H9 (cell line): ENCODE measurements around the gene EDN1. TPM values are rescaled to one million over a fixed set of nuclear protein-coding genes. Genes with fewer than 3 reads are reported as not detected.
"Not testable (repeated sequence)": the region's sequence is repeated elsewhere in the genome, so short reads cannot be mapped to it uniquely, and the experiment has no call there.

Experiments
- DNase-seq: peaks from one replicate; pipeline ENCODE4 v3.0.0-alpha.2; 2017
- H2AFZ ChIP-seq: one replicate; pipeline ENCODE4 v1.6.1; 2013; ENCODE audit warnings: mild to moderate bottlenecking, low read length, control low read depth, moderate library complexity
- H2AK5ac ChIP-seq: 2 replicates; pipeline ENCODE4 v1.6.1; 2013; ENCODE audit warnings: low read length, control low read depth, mixed read lengths; ENCODE audit not compliant: insufficient read length
- H2BK120ac ChIP-seq: one replicate; pipeline ENCODE4 v1.6.1; 2013; ENCODE audit warnings: low read depth, mild to moderate bottlenecking, low read length, control low read depth, inconsistent platforms; ENCODE audit not compliant: poor library complexity, severe bottlenecking
- H2BK12ac ChIP-seq: 2 replicates; pipeline ENCODE4 v1.6.1; 2013; ENCODE audit warnings: low read length, control low read depth, mixed read lengths, low read depth; ENCODE audit not compliant: insufficient read length
- H2BK15ac ChIP-seq: 2 replicates; pipeline ENCODE4 v1.6.1; 2013; ENCODE audit warnings: low read depth, low read length, control low read depth
- H2BK20ac ChIP-seq: one replicate; pipeline ENCODE4 v1.6.1; 2013; ENCODE audit warnings: low read depth, mild to moderate bottlenecking, low read length, control low read depth, inconsistent platforms; ENCODE audit not compliant: poor library complexity, severe bottlenecking
- H2BK5ac ChIP-seq: 2 replicates; pipeline ENCODE4 v1.6.1; 2013; ENCODE audit warnings: low read length, control low read depth, mixed read lengths; ENCODE audit not compliant: insufficient read length
- H3K14ac ChIP-seq: 2 replicates; pipeline ENCODE4 v1.6.1; 2013; ENCODE audit warnings: low read length, control low read depth; ENCODE audit not compliant: insufficient read depth
- H3K18ac ChIP-seq: 2 replicates; pipeline ENCODE4 v1.6.1; 2013; ENCODE audit warnings: low read depth, mild to moderate bottlenecking, mixed read lengths, low read length, control low read depth; ENCODE audit not compliant: insufficient read length
- H3K23ac ChIP-seq: 2 replicates; pipeline ENCODE4 v1.6.1; 2013; ENCODE audit warnings: low read length, control low read depth, mixed read lengths, low read depth; ENCODE audit not compliant: insufficient read length
- H3K23me2 ChIP-seq: 2 replicates; pipeline ENCODE4 v1.6.1; 2013; ENCODE audit warnings: low read depth, mild to moderate bottlenecking, mixed read lengths, low read length, control low read depth; ENCODE audit not compliant: insufficient read length, poor library complexity, severe bottlenecking
- H3K27ac ChIP-seq: 2 replicates; pipeline ENCODE4 v1.5.1; 2013; ENCODE audit warnings: low read length, control low read depth, mixed read lengths, low read depth; ENCODE audit not compliant: insufficient read length
- H3K27me3 ChIP-seq: 2 replicates; pipeline ENCODE4 v1.6.1; 2013; ENCODE audit warnings: low read length, control low read depth, inconsistent platforms; ENCODE audit not compliant: insufficient read depth
- H3K4ac ChIP-seq: 2 replicates; pipeline ENCODE4 v1.6.1; 2013; ENCODE audit warnings: low read depth, mild to moderate bottlenecking, control low read depth, inconsistent platforms, low read length, moderate library complexity
- H3K4me1 ChIP-seq: 2 replicates; pipeline ENCODE4 v1.6.1; 2013; ENCODE audit warnings: low read length, control low read depth, inconsistent platforms; ENCODE audit not compliant: insufficient read depth
- H3K4me2 ChIP-seq: 2 replicates; pipeline ENCODE4 v1.6.1; 2013; ENCODE audit warnings: low read length, control low read depth, mixed read lengths; ENCODE audit not compliant: insufficient read length, insufficient read depth
- H3K56ac ChIP-seq: 2 replicates; pipeline ENCODE4 v1.6.1; 2013; ENCODE audit warnings: low read depth, mild to moderate bottlenecking, mixed read lengths, low read length, control low read depth; ENCODE audit not compliant: insufficient read length
- H3K79me1 ChIP-seq: 2 replicates; pipeline ENCODE4 v1.6.1; 2013; ENCODE audit warnings: low read depth, mild to moderate bottlenecking, moderate library complexity, low read length, control low read depth, inconsistent platforms; ENCODE audit not compliant: insufficient read depth, poor library complexity, severe bottlenecking
- H3K79me2 ChIP-seq: 2 replicates; pipeline ENCODE4 v1.6.1; 2013; ENCODE audit warnings: low read length, control low read depth, inconsistent platforms; ENCODE audit not compliant: insufficient read depth
- H3K9ac ChIP-seq: 2 replicates; pipeline ENCODE4 v1.6.1; 2013; ENCODE audit warnings: low read length, control low read depth, mixed read lengths; ENCODE audit not compliant: insufficient read length; ENCODE audit errors: extremely low read depth
- H3K9me3 ChIP-seq: one replicate; pipeline ENCODE4 v1.6.1; 2013; ENCODE audit warnings: low read depth, low read length, inconsistent platforms; ENCODE audit not compliant: control insufficient read depth
- H3T11ph ChIP-seq: one replicate; pipeline ENCODE4 v1.6.1; 2013; ENCODE audit warnings: mild to moderate bottlenecking, low read length, control low read depth, inconsistent platforms
- H4K20me1 ChIP-seq: one replicate; pipeline ENCODE4 v1.6.1; 2013; ENCODE audit not compliant: control insufficient read depth, insufficient read length, insufficient read depth
- H4K5ac ChIP-seq: 2 replicates; pipeline ENCODE4 v1.6.1; 2013; ENCODE audit warnings: low read depth, mild to moderate bottlenecking, mixed read lengths, low read length, control low read depth; ENCODE audit not compliant: insufficient read length
- H4K8ac ChIP-seq: replicated peaks from 2 replicates; pipeline ENCODE4 v1.6.1; 2013; ENCODE audit warnings: low read length, control low read depth, mixed read lengths, low read depth; ENCODE audit not compliant: insufficient read length
- H4K91ac ChIP-seq: 2 replicates; pipeline ENCODE4 v1.6.1; 2013; ENCODE audit warnings: low read depth, mild to moderate bottlenecking, moderate library complexity, mixed read lengths, low read length, control low read depth; ENCODE audit not compliant: insufficient read length
- H3K27ac Mint-ChIP-seq, 3 experiments: 2 replicates in 2 of 3; 3 replicates in 1 of 3; pipeline ENCODE4 v1.8.0; 2020 to 2021; ENCODE audit warnings: mixed read lengths in 3 of 3, mild to moderate bottlenecking in 1 of 3, moderate library complexity in 1 of 3
- H3K27me3 Mint-ChIP-seq: 2 replicates; pipeline ENCODE4 v1.8.0; 2021; ENCODE audit warnings: low read depth, mild to moderate bottlenecking, moderate library complexity, mixed read lengths
- H3K36me3 Mint-ChIP-seq, 3 experiments: 2 replicates in 2 of 3; 3 replicates in 1 of 3; pipeline ENCODE4 v1.8.0; 2020 to 2021; ENCODE audit warnings: low read depth in 3 of 3, mixed read lengths in 3 of 3; ENCODE audit not compliant: insufficient read depth in 1 of 3
- H3K4me1 Mint-ChIP-seq, 2 experiments: 2 replicates each; pipeline ENCODE4 v1.8.0; 2020; ENCODE audit warnings: mixed read lengths in 2 of 2
- H3K4me3 Mint-ChIP-seq, 2 experiments: 2 replicates in 1 of 2; 3 replicates in 1 of 2; pipeline ENCODE4 v1.8.0; 2020 to 2021; ENCODE audit warnings: mild to moderate bottlenecking in 2 of 2, mixed read lengths in 2 of 2, moderate library complexity in 1 of 2
- H3K9me3 Mint-ChIP-seq, 2 experiments: 2 replicates in 1 of 2; 3 replicates in 1 of 2; pipeline ENCODE4 v1.8.0; 2020; ENCODE audit warnings: mild to moderate bottlenecking in 2 of 2, mixed read lengths in 2 of 2, moderate library complexity in 1 of 2
- WGBS: extraction: QIAGEN DNeasy Blood & Tissue Kit; methylation state at CpG from one replicate; pipeline ENCODE4 v1.1.7; 2013; ENCODE audit warnings: missing lambda C conversion rate, low lambda C conversion rate, mixed read lengths; ENCODE audit not compliant: insufficient read length; ENCODE audit errors: extremely low coverage; 5-methylcytosine and 5-hydroxymethylcytosine counted together
- total RNA-seq: library from RNA; stranded (reverse); gene quantifications from 2 replicates; pipeline ENCODE4 v1.2.1, GENCODE V29; 2021
- TF ChIP-seq, protein P1 (sequence below): fragments of 200-600 bp; sonication (generic); conservative IDR thresholded peaks from 3 replicates; pipeline ENCODE4 v1.8.0; 2021; ENCODE audit warnings: antibody characterized with exemption, mild to moderate bottlenecking

Gene EDN1
- total RNA-seq, 1 experiment from 2014 or later = 2.1 TPM

DNA sequence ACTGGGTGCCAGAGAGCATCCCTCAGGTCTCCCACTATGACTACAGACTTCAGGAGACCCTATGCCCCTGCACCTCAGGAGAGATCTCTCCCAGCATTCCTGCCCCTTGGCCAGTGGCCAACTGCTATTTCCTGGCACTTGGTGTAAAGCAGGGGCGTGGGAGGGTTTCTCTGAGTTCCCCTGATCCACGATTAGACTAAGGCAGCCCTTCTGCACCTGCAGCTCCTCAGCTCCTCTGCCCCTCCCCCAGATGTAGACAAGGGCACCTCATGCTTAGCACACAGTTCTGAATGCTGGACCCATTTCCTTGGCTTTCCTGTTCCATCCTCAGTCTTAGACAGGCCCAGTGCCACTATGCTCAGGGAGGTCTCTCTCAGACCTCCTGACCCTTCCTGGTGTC lies 28.6 kb downstream of the EDN1 start:
- no peak overlapping the region for H2AFZ ChIP-seq
- H3K18ac ChIP-seq = no peak overlapping the region
- no peaks in the 10 kb centered on the region for H3K79me2 ChIP-seq
- no peaks in the 10 kb centered on the region for H3K27me3 ChIP-seq
- H2BK20ac ChIP-seq = no peak overlapping the region
- Mint-ChIP-seq H3K36me3 (peaks cover 10 to 29% (median 14%) of the 10 kb centered on the region in 3 experiments), H3K4me1 (no peaks in the 10 kb centered on the region), H3K27ac (no peak overlapping the region), H3K9me3 (peaks cover 20 to 25% of the 10 kb centered on the region in 2 experiments), H3K4me3 (no peak overlapping the region), H3K27me3 (peaks cover 5% of the 10 kb centered on the region)
- H3K4me1 ChIP-seq = no peaks in the 10 kb centered on the region
- WGBS = no CpG with 5 or more reads among the region's 2 CpGs
- H4K8ac ChIP-seq = no peak overlapping the region
- no peak overlapping the region for H3T11ph ChIP-seq
- H2BK15ac ChIP-seq = no peak overlapping the region
- H4K91ac ChIP-seq = no peak overlapping the region
- no peaks in the 10 kb centered on the region for H3K9me3 ChIP-seq
- no peak overlapping the region for H2BK12ac ChIP-seq
- no peak overlapping the region for H2BK5ac ChIP-seq
- no peak overlapping the region for H4K5ac ChIP-seq
- no peak overlapping the region for H3K27ac ChIP-seq
- DNase-seq = no peak
- no peak overlapping the region for H2BK120ac ChIP-seq
- no peak overlapping the region for H3K23ac ChIP-seq
- no peak overlapping the region for H3K14ac ChIP-seq
- TF ChIP-seq, protein P1, sequence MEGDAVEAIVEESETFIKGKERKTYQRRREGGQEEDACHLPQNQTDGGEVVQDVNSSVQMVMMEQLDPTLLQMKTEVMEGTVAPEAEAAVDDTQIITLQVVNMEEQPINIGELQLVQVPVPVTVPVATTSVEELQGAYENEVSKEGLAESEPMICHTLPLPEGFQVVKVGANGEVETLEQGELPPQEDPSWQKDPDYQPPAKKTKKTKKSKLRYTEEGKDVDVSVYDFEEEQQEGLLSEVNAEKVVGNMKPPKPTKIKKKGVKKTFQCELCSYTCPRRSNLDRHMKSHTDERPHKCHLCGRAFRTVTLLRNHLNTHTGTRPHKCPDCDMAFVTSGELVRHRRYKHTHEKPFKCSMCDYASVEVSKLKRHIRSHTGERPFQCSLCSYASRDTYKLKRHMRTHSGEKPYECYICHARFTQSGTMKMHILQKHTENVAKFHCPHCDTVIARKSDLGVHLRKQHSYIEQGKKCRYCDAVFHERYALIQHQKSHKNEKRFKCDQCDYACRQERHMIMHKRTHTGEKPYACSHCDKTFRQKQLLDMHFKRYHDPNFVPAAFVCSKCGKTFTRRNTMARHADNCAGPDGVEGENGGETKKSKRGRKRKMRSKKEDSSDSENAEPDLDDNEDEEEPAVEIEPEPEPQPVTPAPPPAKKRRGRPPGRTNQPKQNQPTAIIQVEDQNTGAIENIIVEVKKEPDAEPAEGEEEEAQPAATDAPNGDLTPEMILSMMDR = no peak
- H3K4me2 ChIP-seq = no peak overlapping the region
- no peaks in the 10 kb centered on the region for H3K79me1 ChIP-seq
- no peaks in the 10 kb centered on the region for H3K23me2 ChIP-seq
- H2AK5ac ChIP-seq = no peak overlapping the region
- H3K9ac ChIP-seq = no peak overlapping the region
- no peak overlapping the region for H3K4ac ChIP-seq
- H3K56ac ChIP-seq = no peak overlapping the region
- H4K20me1 ChIP-seq = no peaks in the 10 kb centered on the region

DNA sequence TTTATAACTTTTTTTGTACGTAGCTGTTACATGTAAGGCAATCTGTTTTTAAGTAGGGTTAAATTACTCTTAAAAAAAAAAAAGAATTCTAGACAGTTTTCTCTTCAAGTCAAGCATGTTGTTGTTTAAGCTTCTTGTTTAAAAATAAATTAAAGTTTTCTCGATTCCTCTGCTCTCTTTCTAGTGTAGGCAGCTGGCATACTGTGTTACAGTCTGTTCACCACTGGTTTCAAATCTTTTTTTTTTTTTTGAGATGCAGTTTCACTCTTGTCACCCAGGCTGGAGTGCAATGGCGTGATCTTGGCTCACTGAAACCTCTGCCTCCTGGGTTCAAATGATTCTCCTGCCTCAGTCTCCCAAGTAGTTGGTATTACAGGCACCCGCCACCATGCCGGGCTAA lies 29.9 kb downstream of the EDN1 start:
- not testable (repeated sequence) for H4K8ac ChIP-seq, H3K23me2 ChIP-seq, H3T11ph ChIP-seq, H2AFZ ChIP-seq, H2AK5ac ChIP-seq, H2BK12ac ChIP-seq, H3K79me1 ChIP-seq, H4K91ac ChIP-seq, H3K9ac ChIP-seq, H3K23ac ChIP-seq, DNase-seq, H2BK5ac ChIP-seq, H3K27ac Mint-ChIP-seq, H3K79me2 ChIP-seq, H2BK15ac ChIP-seq, H2BK120ac ChIP-seq, H3K18ac ChIP-seq, H3K4me1 ChIP-seq, H3K27me3 ChIP-seq, H3K4ac ChIP-seq, H3K27ac ChIP-seq, H3K4me2 ChIP-seq, H2BK20ac ChIP-seq, H3K9me3 ChIP-seq, H3K27me3 Mint-ChIP-seq, H3K56ac ChIP-seq, H3K14ac ChIP-seq, H4K20me1 ChIP-seq, H4K5ac ChIP-seq, H3K4me3 Mint-ChIP-seq
- peaks cover 11% of the 10 kb centered on the region in 2 experiments for H3K4me1 Mint-ChIP-seq
- H3K9me3 Mint-ChIP-seq = peaks cover 20 to 25% of the 10 kb centered on the region in 2 experiments
- no CpG with 5 or more reads among the region's 5 CpGs for WGBS
- H3K36me3 Mint-ChIP-seq = peaks cover 10 to 33% (median 14%) of the 10 kb centered on the region in 3 experiments
